HepG2 (cell line): ENCODE results near the gene MYO1C. TPM values are rescaled to one million over a fixed set of nuclear protein-coding genes. Genes with fewer than 3 reads are reported as not detected.
A peak's percentile ranks its signal among the peaks of the same experiment; 100 is the strongest.

Source experiments
- ARNTL ChIP-seq: sonication (generic); formaldehyde crosslinking; IDR thresholded peaks from 2 replicates; pipeline ENCODE4 v1.4.0; 2020; ENCODE audit warnings: mild to moderate bottlenecking, missing genetic modification reagents
- ATAD3A ChIP-seq: sonication (generic); formaldehyde crosslinking; IDR thresholded peaks from 2 replicates; pipeline ENCODE4 v1.4.0; 2020; ENCODE audit warnings: missing genetic modification reagents
- EHMT2 ChIP-seq: fragments of 200-600 bp; sonication (generic); IDR thresholded peaks from 2 replicates; pipeline ENCODE4 v1.7.0; 2017; ENCODE audit warnings: antibody characterized with exemption, low read depth, low read length, borderline replicate concordance
- FOXP1 ChIP-seq, 2 experiments: fragments of 450-650 bp in 1 of 2; IDR thresholded peaks; 2 replicates each; pipeline ENCODE4 v1.6.1; 2017 to 2018; ENCODE audit warnings: antibody characterized with exemption in 1 of 2
- HNF4A ChIP-seq: sonication (generic); formaldehyde crosslinking; IDR thresholded peaks from 2 replicates; pipeline ENCODE4 v1.4.0; 2020; ENCODE audit warnings: missing genetic modification reagents
- KLF16 ChIP-seq, 2 experiments: sonication (generic) in 1 of 2; formaldehyde crosslinking in 1 of 2; IDR thresholded peaks; 2 replicates each; pipeline versions ENCODE4 v1.6.1 to v1.8.0; 2016 to 2023; ENCODE audit warnings: missing genetic modification reagents in 2 of 2, missing compliant biosample characterization in 1 of 2
- MIER3 ChIP-seq: IDR thresholded peaks from 2 replicates; pipeline ENCODE4 v1.6.1; 2016; ENCODE audit warnings: missing compliant biosample characterization, borderline replicate concordance
- NR2C2 ChIP-seq: sonication (generic); formaldehyde crosslinking; IDR thresholded peaks from 2 replicates; pipeline ENCODE4 v1.4.0; 2020; ENCODE audit warnings: missing genetic modification reagents, mild to moderate bottlenecking, moderate library complexity, borderline replicate concordance
- PRPF4 ChIP-seq: fragments of 200-400 bp; formaldehyde crosslinking; IDR thresholded peaks from 2 replicates; pipeline ENCODE4 v1.6.1; 2016; ENCODE audit warnings: low read length, low read depth; ENCODE audit not compliant: poor library complexity, severe bottlenecking
- SALL1 ChIP-seq: sonication (generic); formaldehyde crosslinking; IDR thresholded peaks from 2 replicates; pipeline ENCODE4 v1.8.0; 2022; ENCODE audit warnings: mild to moderate bottlenecking, missing genetic modification reagents
- SKI ChIP-seq: fragments of 450-650 bp; IDR thresholded peaks from one replicate; pipeline ENCODE4 v1.6.1; 2018; ENCODE audit warnings: mild to moderate bottlenecking; ENCODE audit not compliant: partially characterized antibody
- SMARCE1 ChIP-seq: fragments of 450-650 bp; IDR thresholded peaks from 2 replicates; pipeline ENCODE4 v1.6.1; 2017; ENCODE audit warnings: borderline replicate concordance
- THAP7 ChIP-seq: sonication (generic); formaldehyde crosslinking; IDR thresholded peaks from 2 replicates; pipeline ENCODE4 v1.8.1; 2023; ENCODE audit warnings: mild to moderate bottlenecking, missing genetic modification reagents
- ZBTB2 ChIP-seq: sonication (generic); formaldehyde crosslinking; IDR thresholded peaks from 2 replicates; pipeline ENCODE4 v1.8.0; 2022; ENCODE audit warnings: low read depth, missing genetic modification reagents
- ZBTB20 ChIP-seq: sonication (generic); formaldehyde crosslinking; IDR thresholded peaks from 2 replicates; pipeline ENCODE4 v1.8.1; 2023; ENCODE audit warnings: missing genetic modification reagents, low read depth, mild to moderate bottlenecking, borderline replicate concordance
- ZNF598 ChIP-seq: sonication (generic); formaldehyde crosslinking; IDR thresholded peaks from 2 replicates; pipeline ENCODE4 v1.5.1; 2020; ENCODE audit warnings: mild to moderate bottlenecking, missing genetic modification reagents, borderline replicate concordance
- ZNF687 ChIP-seq: sonication (generic); formaldehyde crosslinking; IDR thresholded peaks from 2 replicates; pipeline ENCODE4 v1.5.1; 2020; ENCODE audit warnings: mild to moderate bottlenecking, missing genetic modification reagents, moderate library complexity
- ZNF766 ChIP-seq: sonication (generic); formaldehyde crosslinking; IDR thresholded peaks from 2 replicates; pipeline ENCODE4 v1.5.0; 2020; ENCODE audit warnings: missing genetic modification reagents, borderline replicate concordance
- ZNF891 ChIP-seq: sonication (generic); formaldehyde crosslinking; IDR thresholded peaks from 2 replicates; pipeline ENCODE4 v1.5.0; 2020; ENCODE audit warnings: mild to moderate bottlenecking, missing genetic modification reagents
- ZSCAN5A ChIP-seq: sonication (generic); formaldehyde crosslinking; IDR thresholded peaks from 2 replicates; pipeline ENCODE4 v1.8.0; 2022; ENCODE audit warnings: mild to moderate bottlenecking, missing genetic modification reagents, borderline replicate concordance
- polyA plus RNA-seq, 8 experiments: library from polyadenylated mRNA; depleted of rRNA in 3 of 8; stranded (reverse) in 7 of 8; unstranded in 1 of 8; fragments of >200 nt; fragmentation: Illumina TruSeq in 4 of 8; extraction: Trizol in 4 of 8; gene quantifications; 2 replicates each; pipeline versions ENCODE4 v1.2.1 to v1.2.3, GENCODE V29; 2011 to 2016; ENCODE audit warnings: low read depth in 4 of 8, missing spikeins in 1 of 8, mixed read lengths in 1 of 8; ENCODE audit not compliant: insufficient read depth in 1 of 8
- total RNA-seq, 5 experiments: library from RNA; depleted of rRNA; stranded (reverse); fragments of >200 nt; fragmentation: Illumina TruSeq; extraction: Trizol; gene quantifications; 2 replicates each; pipeline ENCODE4 v1.2.3, GENCODE V29; 2016; ENCODE audit warnings: low read depth in 1 of 5

The MYO1C gene
- total and polyA plus RNA-seq, 2 of the 13 experiments (the other 11 are each of a cell fraction or from before 2014, with no cell fraction given), result 22.7 to 40.8 TPM

GRCh38 chr17:1467898-1468492 is 24.5 kb downstream of the MYO1C start (continued):
- TF ChIP-seq ZNF891 (CRISPR knock-in tag) (peak; percentile 99), ZNF687 (CRISPR knock-in tag) (peak; percentile 96), FOXP1 (IDR thresholded peaks at IDR 0.05) (no peak), FOXP1 (CRISPR knock-in tag; IDR thresholded peaks at IDR 0.05) (peak; percentile 35; the same call in 1 of the 2 replicates), SMARCE1 (no peak), ZBTB20 (CRISPR knock-in tag) (0 out of 2 replicates have a peak, but pooled peaks have one; percentile 51), MIER3 (peak; percentile 49; the same call in 1 of the 2 replicates), ATAD3A (CRISPR knock-in tag) (no peak), SKI (peak; percentile 43), ZSCAN5A (CRISPR knock-in tag) (peak; percentile 66; the same call in 1 of the 2 replicates), NR2C2 (CRISPR knock-in tag) (peak; percentile 99), HNF4A (CRISPR knock-in tag) (peak; percentile 96), ZNF598 (CRISPR knock-in tag) (0 out of 2 replicates have a peak, but pooled peaks have one; percentile 60), ZNF766 (CRISPR knock-in tag) (peak; percentile 45; the same call in 1 of the 2 replicates), PRPF4 (no peak), ZBTB2 (CRISPR knock-in tag) (no peak), ARNTL (CRISPR knock-in tag) (0 out of 2 replicates have a peak, but pooled peaks have one; percentile 19), KLF16 (CRISPR knock-in tag; IDR thresholded peaks at IDR 0.05) (0 out of 4 replicates have a peak, but pooled peaks of 1 of the 2 experiments have one; percentile 59), EHMT2 (no peak), SALL1 (peak; percentile 86; the same call in 1 of the 2 replicates), THAP7 (CRISPR knock-in tag) (peak; percentile 91)
